Measurements from ENCODE around the gene APLNR. TPM values are rescaled to one million over a fixed set of nuclear protein-coding genes. Genes with fewer than 3 reads are reported as not detected.
A peak's percentile ranks its signal among the peaks of the same experiment; 100 is the strongest.

APLNR gene
- total and polyA plus RNA-seq, 10 of the 15 experiments (the other 5 are each of a cell fraction or from before 2014, with no cell fraction given): 0.11 TPM; not detected in 9

DNA sequence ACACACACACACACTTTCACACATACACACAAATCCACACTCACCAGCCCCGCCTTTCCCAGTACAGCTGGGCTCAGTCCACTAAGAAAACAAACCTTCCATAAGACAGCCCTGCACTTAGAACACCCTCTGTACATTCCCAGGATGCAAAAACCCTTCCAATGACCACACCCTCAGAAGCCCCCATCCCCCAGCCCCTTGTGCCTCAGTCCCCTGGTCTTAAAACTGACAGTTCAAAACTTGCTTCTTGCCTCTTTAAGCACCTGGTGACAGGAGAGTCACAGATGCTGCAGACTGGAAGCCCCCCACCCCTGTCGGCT lies 23.0 kb downstream of the APLNR start:
- in situ Hi-C loops (cut with MboI) (no loop called here), intact Hi-C loops (cut with micrococcal nuclease; ENCODE audit: unreplicated experiment) (no loop called here)
- Histone ChIP-seq H3K36me3 (ENCODE audit: control insufficient read depth in 2 of 2, insufficient read depth in 2 of 2, low read length in 1 of 2) (no peaks in the 10 kb centered on the region), H3K4me2 (ENCODE audit: control insufficient read depth, insufficient read depth) (no peak overlapping the region), H4K20me1 (ENCODE audit: control insufficient read depth, insufficient read depth) (no peaks in the 10 kb centered on the region), H3K9me3 (replicated peaks; ENCODE audit: control insufficient read depth, insufficient read depth, low read length) (no peaks in the 10 kb centered on the region), H3K79me2 (ENCODE audit: control insufficient read depth, insufficient read depth, low read length) (no peaks in the 10 kb centered on the region), H2AFZ (ENCODE audit: control insufficient read depth, low read depth, low read length) (no peak overlapping the region), H3K4me1 (ENCODE audit: control insufficient read depth, insufficient read depth, low read length) (no peaks in the 10 kb centered on the region), H3K27ac (ENCODE audit: control insufficient read depth, insufficient read depth) (no peak overlapping the region), H3K4me3 (no peak overlapping the region), H3K9ac (ENCODE audit: control insufficient read depth, insufficient read depth, low read length) (no peak overlapping the region), H3K27me3 (replicated peaks in 1 of 2; ENCODE audit: control insufficient read depth in 2 of 2, insufficient read depth in 2 of 2, low read length in 1 of 2) (no peaks in the 10 kb centered on the region; a peak in 1 of 4 replicates)
- ATAC-seq: no peak
- no peak for FAIRE-seq
- WGBS (ENCODE audit: insufficient coverage, insufficient replicate concordance, low lambda C conversion rate, missing lambda C conversion rate): 43% methylated on average over 2 of the region's 2 CpGs
- ChIA-PET POLR2A (no interaction called here), SMC1A (ENCODE audit: uncharacterized antibody, unreplicated experiment) (no interaction called here), CTCF (interaction anchor here (1.9 kb wide), 1 partner anchor 36 kb away, joined by 11 read pairs; no protein-coding TSS in a partner anchor), RAD21 (ENCODE audit: unreplicated experiment) (interaction anchor here (0.9 to 1.0 kb wide), 2 partner anchors 35 to 37 kb away, joined by 3 read pairs; no protein-coding TSS in a partner anchor)
- DNase-seq (ENCODE audit: low read depth, low spot score): no peak
- no TSS peak for BruUV-seq (replicated peaks)
- no peak for TF ChIP-seq RUNX3 (IDR thresholded peaks at IDR 0.05; ENCODE audit: low read length)

DNA sequence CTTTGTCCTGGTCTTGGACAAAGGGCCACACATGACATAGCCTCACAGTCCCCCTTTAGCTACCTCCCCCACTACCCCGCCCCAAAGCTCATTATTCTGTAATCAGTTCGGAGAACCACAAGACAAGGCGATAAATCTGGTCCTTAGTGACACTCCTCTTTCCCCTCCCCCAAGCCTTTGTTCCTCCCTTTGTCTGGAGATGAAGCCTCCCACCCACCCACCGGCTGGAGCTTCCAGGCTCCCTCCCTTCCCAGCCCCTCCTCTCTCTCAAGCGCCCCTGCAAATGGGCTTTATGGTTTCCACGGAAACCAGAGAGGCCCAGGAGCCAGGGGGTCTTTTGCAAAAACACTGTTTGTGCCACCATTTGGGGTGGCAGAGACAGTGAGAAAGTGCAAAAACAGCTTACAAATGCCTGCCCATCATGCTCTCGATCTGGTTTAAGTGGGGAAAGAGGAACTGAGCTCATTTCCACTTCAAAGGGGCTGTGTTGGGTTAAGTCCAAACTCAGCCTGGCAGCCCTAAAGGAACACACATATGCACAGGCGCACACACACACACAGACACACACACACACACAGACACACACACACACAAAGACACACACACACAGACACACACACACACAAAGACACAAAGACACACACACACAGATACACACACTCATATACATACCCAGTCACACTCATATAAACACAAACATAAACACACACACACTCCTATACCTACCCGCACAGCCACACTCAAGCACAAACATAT lies 23.5 kb downstream of the APLNR start:
- no peaks in the 10 kb centered on the region for H3K4me1 ChIP-seq (ENCODE audit: control insufficient read depth, insufficient read depth, low read length)
- in situ Hi-C loops (cut with MboI): no loop called here
- POLR2A ChIA-PET: no interaction called here
- no peaks in the 10 kb centered on the region for H3K9me3 ChIP-seq (replicated peaks; ENCODE audit: control insufficient read depth, insufficient read depth, low read length)
- BruUV-seq (replicated peaks): no TSS peak
- no peaks in the 10 kb centered on the region for H3K36me3 ChIP-seq (ENCODE audit: control insufficient read depth in 2 of 2, insufficient read depth in 2 of 2, low read length in 1 of 2)
- 31% methylated on average over 7 of the region's 9 CpGs for WGBS (ENCODE audit: insufficient coverage, insufficient replicate concordance, low lambda C conversion rate, missing lambda C conversion rate)
- intact Hi-C loops (cut with micrococcal nuclease; ENCODE audit: unreplicated experiment): no loop called here
- no peak overlapping the region for H3K4me3 ChIP-seq
- FAIRE-seq: no peak
- DNase-seq (ENCODE audit: low read depth, low spot score): no peak
- no peak overlapping the region for H3K4me2 ChIP-seq (ENCODE audit: control insufficient read depth, insufficient read depth)
- H2AFZ ChIP-seq (ENCODE audit: control insufficient read depth, low read depth, low read length): no peak overlapping the region
- H3K79me2 ChIP-seq (ENCODE audit: control insufficient read depth, insufficient read depth, low read length): no peaks in the 10 kb centered on the region
- H3K9ac ChIP-seq (ENCODE audit: control insufficient read depth, insufficient read depth, low read length): no peak overlapping the region
- SMC1A ChIA-PET (ENCODE audit: uncharacterized antibody, unreplicated experiment): no interaction called here
- TF ChIP-seq, protein P1, sequence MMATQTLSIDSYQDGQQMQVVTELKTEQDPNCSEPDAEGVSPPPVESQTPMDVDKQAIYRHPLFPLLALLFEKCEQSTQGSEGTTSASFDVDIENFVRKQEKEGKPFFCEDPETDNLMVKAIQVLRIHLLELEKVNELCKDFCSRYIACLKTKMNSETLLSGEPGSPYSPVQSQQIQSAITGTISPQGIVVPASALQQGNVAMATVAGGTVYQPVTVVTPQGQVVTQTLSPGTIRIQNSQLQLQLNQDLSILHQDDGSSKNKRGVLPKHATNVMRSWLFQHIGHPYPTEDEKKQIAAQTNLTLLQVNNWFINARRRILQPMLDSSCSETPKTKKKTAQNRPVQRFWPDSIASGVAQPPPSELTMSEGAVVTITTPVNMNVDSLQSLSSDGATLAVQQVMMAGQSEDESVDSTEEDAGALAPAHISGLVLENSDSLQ (IDR thresholded peaks at IDR 0.05): peak; percentile 36; the same call in 1 of the 2 replicates
- TF ChIP-seq SPI1 (IDR thresholded peaks at IDR 0.05; ENCODE audit: borderline replicate concordance, insufficient read depth, low read depth, low read length) (peak; percentile 82; the same call in 1 of the 2 replicates), ZNF622 (IDR thresholded peaks at IDR 0.05) (no peak)
- CTCF ChIA-PET: interaction anchor here (1.9 kb wide), 1 partner anchor 37 kb away, joined by 11 read pairs; no protein-coding TSS in a partner anchor
- H4K20me1 ChIP-seq (ENCODE audit: control insufficient read depth, insufficient read depth): no peaks in the 10 kb centered on the region
- RAD21 ChIA-PET (ENCODE audit: unreplicated experiment): interaction anchor here (0.9 to 1.0 kb wide), 2 partner anchors 35 to 38 kb away, joined by 3 read pairs; no protein-coding TSS in a partner anchor
- no peak overlapping the region for H3K27ac ChIP-seq (ENCODE audit: control insufficient read depth, insufficient read depth)
- no peaks in the 10 kb centered on the region; a peak in 1 of 4 replicates for H3K27me3 ChIP-seq (replicated peaks in 1 of 2; ENCODE audit: control insufficient read depth in 2 of 2, insufficient read depth in 2 of 2, low read length in 1 of 2)
- peak; percentile 47 for ATAC-seq
